CD4-positive, alpha-beta T cell (primary cell): ENCODE data around the gene RERE. TPM values are rescaled to one million over a fixed set of nuclear protein-coding genes. Genes with fewer than 3 reads are reported as not detected.

Experiments
- ATAC-seq: fragments of 200-7000 bp; cut with Tn5 transposase; one replicate; pipeline ENCODE4 v1.10.0; 2022; ENCODE audit warnings: mild to moderate bottlenecking; ENCODE audit not compliant: poor library complexity
- CTCF ChIA-PET: fragments of 350-600 bp; sonication (Branson Sonifier 250); formaldehyde crosslinking; loops from one replicate; lab custom pipeline; 2021; ENCODE audit warnings: antibody characterized with exemption, inconsistent platforms; lab: Charles Lee
- POLR2A ChIA-PET: fragments of 350-600 bp; sonication (Branson Sonifier 250); formaldehyde crosslinking; loops from one replicate; lab custom pipeline; 2021; ENCODE audit warnings: antibody characterized with exemption, inconsistent platforms; lab: Charles Lee
- DNase-seq, 14 experiments: peaks; one replicate each; pipeline ENCODE4 v3.0.0-alpha.2; 2013 to 2020; ENCODE audit warnings: mixed read lengths in 2 of 14
- H3K27ac ChIP-seq, 2 donors: one replicate each; pipeline versions ENCODE4 v1.5.1 to v1.7.0; 2013; ENCODE audit warnings: low read length in 2 of 2, low read depth in 1 of 2, mild to moderate bottlenecking in 1 of 2
- H3K27me3 ChIP-seq, 2 experiments: 1 replicate in 1 of 2; 2 replicates in 1 of 2; pipeline versions ENCODE4 v1.6.1 to v1.7.0; 2013; ENCODE audit warnings: low read length in 2 of 2, control low read depth in 1 of 2, mild to moderate bottlenecking in 1 of 2, moderate library complexity in 1 of 2; ENCODE audit not compliant: insufficient read depth in 2 of 2, control insufficient read depth in 1 of 2
- H3K36me3 ChIP-seq: one replicate; pipeline ENCODE4 v1.6.1; 2013; ENCODE audit warnings: low read length, control low read depth; ENCODE audit not compliant: insufficient read depth
- H3K4me1 ChIP-seq: one replicate; pipeline ENCODE4 v1.6.1; 2013; ENCODE audit warnings: low read length, control low read depth; ENCODE audit not compliant: insufficient read depth
- H3K4me3 ChIP-seq: one replicate; pipeline ENCODE4 v1.5.1; 2013; ENCODE audit warnings: mild to moderate bottlenecking, low read length, moderate library complexity
- H3K9me3 ChIP-seq, 2 experiments: 1 replicate in 1 of 2; 2 replicates in 1 of 2; pipeline versions ENCODE4 v1.6.1 to v1.7.0; 2013; ENCODE audit warnings: low read length in 2 of 2, mild to moderate bottlenecking in 2 of 2, control low read depth in 1 of 2, moderate library complexity in 1 of 2; ENCODE audit not compliant: control insufficient read depth in 1 of 2, insufficient read depth in 1 of 2
- H3K27ac Mint-ChIP-seq: one replicate; pipeline ENCODE4 v1.8.0; 2020; ENCODE audit warnings: mixed read lengths
- H3K27me3 Mint-ChIP-seq: one replicate; pipeline ENCODE4 v1.8.0; 2021; ENCODE audit warnings: mixed read lengths
- H3K36me3 Mint-ChIP-seq: one replicate; pipeline ENCODE4 v1.8.0; 2021; ENCODE audit warnings: low read depth, mixed read lengths
- H3K4me1 Mint-ChIP-seq: one replicate; pipeline ENCODE4 v1.8.0; 2021; ENCODE audit warnings: low read depth, mixed read lengths
- H3K4me3 Mint-ChIP-seq: one replicate; pipeline ENCODE4 v1.8.0; 2020; ENCODE audit warnings: mild to moderate bottlenecking, mixed read lengths
- H3K9me3 Mint-ChIP-seq: one replicate; pipeline ENCODE4 v1.8.0; 2020; ENCODE audit warnings: mixed read lengths
- intact Hi-C, 2 experiments: fragments of 100-400 bp; cut with DNase I in 1 of 2; cut with micrococcal nuclease in 1 of 2; formaldehyde crosslinking; loops; one replicate each; pipeline versions ENCODE4 v1.15.1 to v1.9.0; 2023 to 2025; cut with DNase I, micrococcal nuclease
- total RNA-seq, 174 experiments: library from RNA in 2 of 174; stranded (reverse) in 2 of 174; gene quantifications; one replicate each; pipeline ENCODE4 v1.2.3 and lab custom pipeline; 2021 to 2026
- TF ChIP-seq, protein P1 (sequence below): fragments of 200-600 bp; IDR thresholded peaks from one replicate; pipeline ENCODE4 v1.8.0; 2022; ENCODE audit warnings: antibody characterized with exemption, mild to moderate bottlenecking

The RERE gene
- total RNA-seq, 2 experiments from 2014 or later = 78.4 to 84.0 TPM

DNA sequence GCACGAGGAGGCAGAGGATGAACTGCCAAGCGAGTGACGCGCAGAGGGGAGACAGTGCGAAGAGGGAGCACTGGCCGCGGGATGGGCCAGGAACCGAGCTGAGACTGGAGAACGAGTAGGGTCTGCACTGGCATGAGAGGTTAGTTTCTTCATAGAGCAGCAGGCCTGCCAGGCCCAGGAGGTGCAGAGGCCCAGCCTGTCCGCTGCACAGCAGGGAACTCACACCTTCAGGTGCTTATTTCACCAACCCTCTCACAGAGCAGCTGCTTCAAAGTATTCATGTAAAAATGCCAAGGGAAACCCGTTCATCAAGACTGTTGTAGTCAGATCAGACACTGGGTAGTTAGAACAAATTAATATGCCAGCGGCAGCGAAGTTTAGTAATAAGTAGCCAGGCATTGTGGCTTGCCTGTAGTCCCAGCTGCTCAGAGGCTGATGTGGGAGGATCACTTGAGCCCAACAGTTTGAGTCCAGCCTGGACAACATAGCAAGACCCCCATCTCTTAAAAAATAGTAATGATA is 355.0 kb downstream of the RERE start:
- DNase-seq (no peak), ATAC-seq (no peak)
- H3K27me3 ChIP-seq = no peaks in the 10 kb centered on the region
- peaks cover 11% of the 10 kb centered on the region for H3K36me3 ChIP-seq
- peaks cover 18% of the 10 kb centered on the region for H3K36me3 Mint-ChIP-seq
- no peak overlapping the region for H3K4me3 ChIP-seq
- H3K27ac ChIP-seq = no peak overlapping the region
- H3K27me3 Mint-ChIP-seq = no peaks in the 10 kb centered on the region
- peak overlapping the region; percentile 82 for H3K27ac Mint-ChIP-seq
- ChIA-PET CTCF (interaction anchor here (0.8 to 1.8 kb wide), 5 partner anchors 17 to 386 kb away, joined by 3 to 5 read pairs (median 4); no protein-coding TSS in a partner anchor), POLR2A (interaction anchor here (0.8 to 2.2 kb wide), 9 partner anchors 9 to 416 kb away, joined by 3 to 6 read pairs (median 5); partner anchors contain the start of gene ENO1)
- peaks cover 67% of the 10 kb centered on the region for H3K4me1 Mint-ChIP-seq
- no peaks in the 10 kb centered on the region for H3K9me3 ChIP-seq
- peaks cover 16% of the 10 kb centered on the region for H3K4me1 ChIP-seq
- no peaks in the 10 kb centered on the region for H3K9me3 Mint-ChIP-seq
- no peak overlapping the region for H3K4me3 Mint-ChIP-seq
- intact Hi-C loops = no loop called here
- TF ChIP-seq, protein P1, sequence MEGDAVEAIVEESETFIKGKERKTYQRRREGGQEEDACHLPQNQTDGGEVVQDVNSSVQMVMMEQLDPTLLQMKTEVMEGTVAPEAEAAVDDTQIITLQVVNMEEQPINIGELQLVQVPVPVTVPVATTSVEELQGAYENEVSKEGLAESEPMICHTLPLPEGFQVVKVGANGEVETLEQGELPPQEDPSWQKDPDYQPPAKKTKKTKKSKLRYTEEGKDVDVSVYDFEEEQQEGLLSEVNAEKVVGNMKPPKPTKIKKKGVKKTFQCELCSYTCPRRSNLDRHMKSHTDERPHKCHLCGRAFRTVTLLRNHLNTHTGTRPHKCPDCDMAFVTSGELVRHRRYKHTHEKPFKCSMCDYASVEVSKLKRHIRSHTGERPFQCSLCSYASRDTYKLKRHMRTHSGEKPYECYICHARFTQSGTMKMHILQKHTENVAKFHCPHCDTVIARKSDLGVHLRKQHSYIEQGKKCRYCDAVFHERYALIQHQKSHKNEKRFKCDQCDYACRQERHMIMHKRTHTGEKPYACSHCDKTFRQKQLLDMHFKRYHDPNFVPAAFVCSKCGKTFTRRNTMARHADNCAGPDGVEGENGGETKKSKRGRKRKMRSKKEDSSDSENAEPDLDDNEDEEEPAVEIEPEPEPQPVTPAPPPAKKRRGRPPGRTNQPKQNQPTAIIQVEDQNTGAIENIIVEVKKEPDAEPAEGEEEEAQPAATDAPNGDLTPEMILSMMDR = no peak

DNA sequence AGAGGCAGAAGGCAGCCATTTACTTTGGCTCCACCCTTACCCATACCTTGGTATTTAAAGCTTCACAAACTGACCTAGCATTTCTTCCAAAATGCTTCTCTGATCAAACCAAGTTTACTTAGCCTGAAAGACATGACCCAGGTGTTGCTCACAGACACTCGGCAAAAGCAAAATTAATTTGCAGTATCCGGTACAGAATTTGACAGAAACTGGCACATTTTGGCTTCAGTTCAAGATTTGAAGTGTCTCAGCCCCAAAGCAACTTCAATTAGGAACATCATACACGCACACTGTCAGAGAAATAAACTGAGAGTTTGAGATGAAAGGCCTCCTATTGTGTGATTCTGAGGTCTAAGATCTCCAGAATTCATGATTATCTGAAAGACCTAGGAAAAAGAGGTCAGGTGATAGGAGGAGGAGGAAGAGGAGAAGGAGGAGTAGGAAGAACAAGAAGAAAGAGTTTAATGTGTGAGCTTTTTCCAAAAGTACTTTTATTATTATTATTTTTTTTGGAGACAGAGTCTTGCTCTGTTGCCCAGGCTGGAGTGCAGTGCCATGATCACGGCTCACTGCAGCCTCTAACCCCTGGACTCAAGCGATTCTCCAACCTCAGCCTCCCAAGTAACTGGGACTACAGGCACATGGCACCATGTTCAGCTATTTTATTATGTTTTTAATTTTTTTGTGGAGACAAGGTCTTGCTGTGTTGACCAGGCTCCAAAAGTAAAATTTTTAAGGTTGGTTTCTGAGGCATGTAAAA is 355.9 kb downstream of the RERE start:
- peak in 1 of 14 experiments; percentile 14 for DNase-seq
- no peak overlapping the region for H3K27ac ChIP-seq
- intact Hi-C loops = loop anchor here in 1 of 2 experiments (2.0 kb wide), 1 partner anchor 73 kb away; no protein-coding TSS in a partner anchor
- POLR2A ChIA-PET = interaction anchor here (1.7 kb wide), 1 partner anchor 8 kb away, joined by 4 read pairs; no protein-coding TSS in a partner anchor
- Mint-ChIP-seq H3K27me3 (no peaks in the 10 kb centered on the region), H3K4me1 (peaks cover 70% of the 10 kb centered on the region), H3K27ac (peak overlapping the region; percentile 45), H3K9me3 (no peaks in the 10 kb centered on the region), H3K4me3 (no peak overlapping the region), H3K36me3 (peaks cover 22% of the 10 kb centered on the region)
- peaks cover 16% of the 10 kb centered on the region for H3K4me1 ChIP-seq
- H3K9me3 ChIP-seq = no peaks in the 10 kb centered on the region
- TF ChIP-seq, protein P1 = no peak
- peaks cover 11% of the 10 kb centered on the region for H3K36me3 ChIP-seq
- no peaks in the 10 kb centered on the region for H3K27me3 ChIP-seq
- no peak overlapping the region for H3K4me3 ChIP-seq
- CTCF ChIA-PET = interaction anchor here (0.9 to 1.8 kb wide), 2 partner anchors 18 to 52 kb away, joined by 3 to 4 read pairs; no protein-coding TSS in a partner anchor
- ATAC-seq = peak; percentile 39

DNA sequence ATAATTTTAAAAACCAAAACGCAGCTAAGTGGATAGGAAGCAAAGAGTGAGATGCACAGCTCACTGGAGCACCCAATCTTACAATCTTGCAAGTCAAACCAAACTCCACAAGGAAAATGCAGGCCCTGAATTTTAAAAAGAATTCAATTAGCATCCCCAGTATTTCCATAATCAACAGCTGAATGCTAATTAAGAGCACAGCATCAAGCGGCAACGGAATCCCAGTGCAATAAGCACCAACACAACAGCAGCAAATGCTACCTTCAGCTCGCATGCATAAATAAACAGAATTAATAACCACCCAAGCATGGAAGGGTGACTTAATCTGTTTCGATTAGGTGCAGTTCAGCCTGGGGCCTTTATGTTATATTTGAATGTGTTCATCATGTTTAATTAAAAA is 356.7 kb downstream of the RERE start:
- no peaks in the 10 kb centered on the region for H3K27me3 ChIP-seq
- H3K36me3 ChIP-seq = peaks cover 8% of the 10 kb centered on the region
- peaks cover 27% of the 10 kb centered on the region for H3K36me3 Mint-ChIP-seq
- peak overlapping the region; percentile 45 for H3K27ac Mint-ChIP-seq
- CTCF ChIA-PET = interaction anchor here (1.0 to 1.2 kb wide), 2 partner anchors 11 to 81 kb away, joined by 3 to 5 read pairs; no protein-coding TSS in a partner anchor
- POLR2A ChIA-PET = no interaction called here
- H3K27ac ChIP-seq = no peak overlapping the region
- H3K4me1 ChIP-seq = peaks cover 16% of the 10 kb centered on the region
- no peaks in the 10 kb centered on the region for H3K9me3 ChIP-seq
- TF ChIP-seq, protein P1 = no peak
- no peak overlapping the region for H3K4me3 Mint-ChIP-seq
- intact Hi-C loops = loop anchor here in 1 of 2 experiments (2.0 kb wide), 1 partner anchor 74 kb away; no protein-coding TSS in a partner anchor
- H3K4me1 Mint-ChIP-seq = peaks cover 76% of the 10 kb centered on the region
- H3K4me3 ChIP-seq = no peak overlapping the region
- no peaks in the 10 kb centered on the region for H3K27me3 Mint-ChIP-seq
- H3K9me3 Mint-ChIP-seq = no peaks in the 10 kb centered on the region
- DNase-seq (no peak), ATAC-seq (no peak)
